Ishikawa (cell line): ENCODE data around the gene EPHA8.

Experiments
- CEBPB ChIP-seq: IDR thresholded peaks from 2 replicates; pipeline ENCODE4 v1.6.1; 2012
- CREB1 ChIP-seq: IDR thresholded peaks from 2 replicates; pipeline ENCODE4 v1.6.1; 2012; ENCODE audit warnings: low read depth
- EGR1 ChIP-seq: IDR thresholded peaks from 2 replicates; pipeline ENCODE4 v1.6.1; 2012
- EP300 ChIP-seq: IDR thresholded peaks from 2 replicates; pipeline ENCODE4 v1.6.1; 2012; ENCODE audit warnings: borderline replicate concordance
- FOXM1 ChIP-seq: IDR thresholded peaks from 2 replicates; pipeline ENCODE4 v1.6.1; 2012; ENCODE audit warnings: low read depth, borderline replicate concordance
- MAX ChIP-seq: IDR thresholded peaks from 2 replicates; pipeline ENCODE4 v1.6.1; 2012
- NFIC ChIP-seq: IDR thresholded peaks from 2 replicates; pipeline ENCODE4 v1.6.1; 2012
- RAD21 ChIP-seq: IDR thresholded peaks from 2 replicates; pipeline ENCODE4 v1.6.1; 2012; ENCODE audit warnings: low read depth
- REST ChIP-seq: IDR thresholded peaks from 2 replicates; pipeline ENCODE4 v1.6.1; 2012; ENCODE audit warnings: low read depth, mild to moderate bottlenecking
- TAF1 ChIP-seq: IDR thresholded peaks from 2 replicates; pipeline ENCODE4 v1.6.1; 2012; ENCODE audit warnings: low read depth, mild to moderate bottlenecking
- TCF12 ChIP-seq: IDR thresholded peaks from 2 replicates; pipeline ENCODE4 v1.6.1; 2012; ENCODE audit warnings: low read depth
- TEAD4 ChIP-seq: IDR thresholded peaks from 2 replicates; pipeline ENCODE4 v1.6.1; 2012
- USF1 ChIP-seq: IDR thresholded peaks from 2 replicates; pipeline ENCODE4 v1.6.1; 2012
- YY1 ChIP-seq: IDR thresholded peaks from 2 replicates; pipeline ENCODE4 v1.6.1; 2012; ENCODE audit warnings: low read depth
- ZBTB7A ChIP-seq: IDR thresholded peaks from 2 replicates; pipeline ENCODE4 v1.6.1; 2012; ENCODE audit warnings: low read depth

The EPHA8 gene

GRCh38 chr1:22533244-22533895, 29.9 kb upstream of the EPHA8 start:
- TF ChIP-seq EGR1, result no peak
- TF ChIP-seq FOXM1, result no peak
- TF ChIP-seq TEAD4, result no peak
- TF ChIP-seq EP300, result no peak
- TF ChIP-seq REST, result no peak
- no peak for TF ChIP-seq CREB1
- TF ChIP-seq ZBTB7A, result no peak
- no peak for TF ChIP-seq TAF1
- no peak for TF ChIP-seq RAD21
- TF ChIP-seq MAX, result no peak
- TF ChIP-seq CEBPB, result no peak
- no peak for TF ChIP-seq USF1
- TF ChIP-seq TCF12, result no peak
- TF ChIP-seq YY1, result no peak
- TF ChIP-seq NFIC, result no peak

- TF ChIP-seq EGR1 (no peak), FOXM1 (no peak), NFIC (no peak), TEAD4 (no peak), TAF1 (no peak), RAD21 (no peak)
Measured at GRCh38 chr1:22534951-22535350, 28.3 kb upstream of the EPHA8 start.

GRCh38 chr1:22535399-22535798, 27.9 kb upstream of the EPHA8 start:
- TF ChIP-seq TCF12, result no peak
- no peak for TF ChIP-seq NFIC
- no peak for TF ChIP-seq TEAD4
- TF ChIP-seq FOXM1, result no peak
- no peak for TF ChIP-seq TAF1
- TF ChIP-seq YY1, result no peak
- no peak for TF ChIP-seq MAX
- no peak for TF ChIP-seq EGR1

GRCh38 chr1:22536506-22536905, 26.8 kb upstream of the EPHA8 start:
- TF ChIP-seq ZBTB7A (no peak), NFIC (no peak), REST (no peak), TCF12 (no peak), USF1 (no peak), CEBPB (no peak)

GRCh38 chr1:22537441-22538139, 25.7 kb upstream of the EPHA8 start:
- TF ChIP-seq EP300, result no peak

- TF ChIP-seq CREB1, result no peak
- no peak for TF ChIP-seq RAD21
- TF ChIP-seq YY1, result no peak
- TF ChIP-seq FOXM1, result no peak
- no peak for TF ChIP-seq EP300
- TF ChIP-seq EGR1, result no peak
- no peak for TF ChIP-seq TCF12
- TF ChIP-seq ZBTB7A, result no peak
- TF ChIP-seq TEAD4, result no peak
- no peak for TF ChIP-seq MAX
- no peak for TF ChIP-seq USF1
- TF ChIP-seq TAF1, result no peak
Measured at GRCh38 chr1:22539510-22540118, 23.7 kb upstream of the EPHA8 start.
